HuH-7 (cell line): ENCODE results near the gene PIK3CB.
A peak's percentile ranks its signal among the peaks of the same experiment; 100 is the strongest.
"Not testable (repeated sequence)": the region's sequence is repeated elsewhere in the genome, so short reads cannot be mapped to it uniquely, and the experiment has no call there.

ENCODE experiments used
- DNase-seq: peaks from one replicate; pipeline ENCODE4 v3.0.0; 2011; ENCODE audit warnings: low spot score

The PIK3CB gene

GRCh38 chr3:138747225-138747624, 87.5 kb downstream of the PIK3CB start:
- no peak for DNase-seq

GRCh38 chr3:138740072-138740471, 94.7 kb downstream of the PIK3CB start:
- no peak for DNase-seq

- no peak for DNase-seq
Measured at GRCh38 chr3:138732456-138732855, 102.3 kb downstream of the PIK3CB start.

- DNase-seq, result no peak
Measured at GRCh38 chr3:138726946-138727730, 107.6 kb downstream of the PIK3CB start.

GRCh38 chr3:138726042-138726441, 108.7 kb downstream of the PIK3CB start:
- not testable (repeated sequence) for DNase-seq

GRCh38 chr3:138725116-138725515, 109.6 kb downstream of the PIK3CB start:
- no peak for DNase-seq

GRCh38 chr3:138724443-138724842, 110.3 kb downstream of the PIK3CB start:
- DNase-seq, result no peak

- no peak for DNase-seq
Measured at GRCh38 chr3:138718849-138719248, 115.9 kb downstream of the PIK3CB start.

- DNase-seq, result no peak
Measured at GRCh38 chr3:138717348-138717747, 117.4 kb downstream of the PIK3CB start.

- no peak for DNase-seq
Measured at GRCh38 chr3:138712086-138712485, 122.6 kb downstream of the PIK3CB start.

- no peak for DNase-seq
Measured at GRCh38 chr3:138705675-138706074, 129.1 kb downstream of the PIK3CB start.

- no peak for DNase-seq
Measured at GRCh38 chr3:138696666-138697370, 137.9 kb downstream of the PIK3CB start.

GRCh38 chr3:138694287-138695007, 140.3 kb downstream of the PIK3CB start:
- DNase-seq, result no peak

GRCh38 chr3:138692152-138692551, 142.6 kb downstream of the PIK3CB start:
- no peak for DNase-seq

- no peak for DNase-seq
Measured at GRCh38 chr3:138691351-138691750, 143.4 kb downstream of the PIK3CB start.

- DNase-seq, result no peak
Measured at GRCh38 chr3:138690036-138690435, 144.7 kb downstream of the PIK3CB start.

- DNase-seq, result no peak
Measured at GRCh38 chr3:138688871-138689299, 145.8 kb downstream of the PIK3CB start.

GRCh38 chr3:138687236-138687635, 147.5 kb downstream of the PIK3CB start:
- no peak for DNase-seq

- peak; percentile 38 for DNase-seq
Measured at GRCh38 chr3:138686771-138687221, 147.9 kb downstream of the PIK3CB start.

- no peak for DNase-seq
Measured at GRCh38 chr3:138684396-138684795, 150.3 kb downstream of the PIK3CB start.

GRCh38 chr3:138682648-138683047, 152.1 kb downstream of the PIK3CB start:
- no peak for DNase-seq

- DNase-seq, result no peak
Measured at GRCh38 chr3:138681463-138682220, 153.1 kb downstream of the PIK3CB start.
